Measurements from ENCODE around the gene TAGLN. TPM values are rescaled to one million over a fixed set of nuclear protein-coding genes. Genes with fewer than 3 reads are reported as not detected.

The TAGLN gene
- total RNA-seq, 2 donors from 2014 or later: 228 to 412 TPM

DNA sequence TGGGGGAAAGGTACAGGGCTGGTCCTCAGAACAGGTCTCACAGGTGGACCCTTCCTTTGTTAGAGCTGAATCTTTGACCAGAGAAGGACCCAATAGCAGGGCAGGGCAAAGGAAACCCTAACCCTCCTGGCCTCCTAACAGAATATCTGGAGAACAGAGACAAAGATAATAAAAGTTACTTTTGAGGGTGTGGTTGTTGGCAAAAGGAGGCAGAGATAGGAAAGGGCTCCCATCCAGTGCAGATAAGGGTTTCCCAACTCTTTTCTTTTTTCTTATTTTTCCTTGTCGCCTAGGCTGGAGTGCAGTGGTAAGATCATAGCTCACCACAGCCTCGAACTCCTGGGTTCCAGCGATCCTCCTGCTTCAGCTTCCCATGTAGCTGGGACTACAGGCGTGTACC lies 20.8 kb downstream of the TAGLN start:
- H3K27me3 Mint-ChIP-seq (ENCODE audit: insufficient read depth): no peaks in the 10 kb centered on the region
- H3K9ac ChIP-seq (ENCODE audit: extremely low read depth, low read length, poor library complexity, severe bottlenecking): no peak overlapping the region
- H3K36me3 ChIP-seq (ENCODE audit: control insufficient read depth, insufficient read depth, low read length): peaks cover 73% of the 10 kb centered on the region
- H3K4me1 Mint-ChIP-seq: peaks cover 2% of the 10 kb centered on the region
- H3K9me3 Mint-ChIP-seq: no peaks in the 10 kb centered on the region
- no peak overlapping the region for H3K27ac Mint-ChIP-seq
- WGBS, 2 experiments (ENCODE audit: insufficient coverage in 1 of 2, insufficient read length in 1 of 2): 90 to 94% methylated on average over 4 of the region's 4 CpGs
- no peaks in the 10 kb centered on the region for H3K27me3 ChIP-seq (ENCODE audit: control insufficient read depth, insufficient read depth, low read length, poor library complexity, severe bottlenecking)
- TF ChIP-seq, protein P1, sequence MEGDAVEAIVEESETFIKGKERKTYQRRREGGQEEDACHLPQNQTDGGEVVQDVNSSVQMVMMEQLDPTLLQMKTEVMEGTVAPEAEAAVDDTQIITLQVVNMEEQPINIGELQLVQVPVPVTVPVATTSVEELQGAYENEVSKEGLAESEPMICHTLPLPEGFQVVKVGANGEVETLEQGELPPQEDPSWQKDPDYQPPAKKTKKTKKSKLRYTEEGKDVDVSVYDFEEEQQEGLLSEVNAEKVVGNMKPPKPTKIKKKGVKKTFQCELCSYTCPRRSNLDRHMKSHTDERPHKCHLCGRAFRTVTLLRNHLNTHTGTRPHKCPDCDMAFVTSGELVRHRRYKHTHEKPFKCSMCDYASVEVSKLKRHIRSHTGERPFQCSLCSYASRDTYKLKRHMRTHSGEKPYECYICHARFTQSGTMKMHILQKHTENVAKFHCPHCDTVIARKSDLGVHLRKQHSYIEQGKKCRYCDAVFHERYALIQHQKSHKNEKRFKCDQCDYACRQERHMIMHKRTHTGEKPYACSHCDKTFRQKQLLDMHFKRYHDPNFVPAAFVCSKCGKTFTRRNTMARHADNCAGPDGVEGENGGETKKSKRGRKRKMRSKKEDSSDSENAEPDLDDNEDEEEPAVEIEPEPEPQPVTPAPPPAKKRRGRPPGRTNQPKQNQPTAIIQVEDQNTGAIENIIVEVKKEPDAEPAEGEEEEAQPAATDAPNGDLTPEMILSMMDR (conservative IDR thresholded peaks at IDR 0.05): no peak
- H3K9me3 ChIP-seq (ENCODE audit: control insufficient read depth, low read length): no peaks in the 10 kb centered on the region
- no peaks in the 10 kb centered on the region for H3K4me1 ChIP-seq (ENCODE audit: control insufficient read depth, insufficient read depth, low read length)
- peaks cover 52% of the 10 kb centered on the region for H3K36me3 Mint-ChIP-seq (ENCODE audit: low read depth)
- DNase-seq: no peak
- no peak overlapping the region for H3K4me3 ChIP-seq (ENCODE audit: low read length)
- no peak overlapping the region for H3K4me3 Mint-ChIP-seq
- no peak overlapping the region for H3K27ac ChIP-seq (ENCODE audit: low read depth, low read length)

DNA sequence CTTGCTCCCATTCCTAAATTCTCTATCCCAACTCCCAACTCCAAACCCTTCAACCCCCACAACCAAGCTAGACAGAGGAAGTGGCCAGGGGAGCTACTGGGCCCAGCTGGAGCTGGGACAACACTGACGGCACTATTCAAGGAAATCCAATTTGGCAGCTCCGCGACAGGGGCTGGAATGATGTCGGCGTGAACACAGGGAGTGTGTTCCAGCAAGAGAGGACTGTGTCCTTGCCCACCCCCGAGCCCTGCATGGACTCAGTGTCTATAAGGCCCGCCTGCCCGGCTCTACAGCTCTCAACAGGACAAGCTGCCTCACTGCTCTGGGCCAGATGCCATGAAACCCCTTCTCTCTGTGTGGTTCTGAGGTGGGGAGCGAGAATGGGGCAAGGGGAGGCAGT lies 21.4 kb downstream of the TAGLN start:
- Mint-ChIP-seq H3K4me1 (peaks cover 2% of the 10 kb centered on the region), H3K36me3 (ENCODE audit: low read depth) (peaks cover 56% of the 10 kb centered on the region), H3K4me3 (no peak overlapping the region), H3K27me3 (ENCODE audit: insufficient read depth) (no peaks in the 10 kb centered on the region), H3K9me3 (no peaks in the 10 kb centered on the region), H3K27ac (peak overlapping the region; percentile 15)
- TF ChIP-seq, protein P1 (conservative IDR thresholded peaks at IDR 0.05): no peak
- Histone ChIP-seq H3K9me3 (ENCODE audit: control insufficient read depth, low read length) (no peaks in the 10 kb centered on the region), H3K27me3 (ENCODE audit: control insufficient read depth, insufficient read depth, low read length, poor library complexity, severe bottlenecking) (no peaks in the 10 kb centered on the region), H3K27ac (ENCODE audit: low read depth, low read length) (no peak overlapping the region), H3K36me3 (ENCODE audit: control insufficient read depth, insufficient read depth, low read length) (peaks cover 77% of the 10 kb centered on the region), H3K4me1 (ENCODE audit: control insufficient read depth, insufficient read depth, low read length) (no peaks in the 10 kb centered on the region), H3K4me3 (ENCODE audit: low read length) (no peak overlapping the region), H3K9ac (ENCODE audit: extremely low read depth, low read length, poor library complexity, severe bottlenecking) (no peak overlapping the region)
- DNase-seq: no peak
- WGBS, 2 experiments (ENCODE audit: insufficient coverage in 1 of 2, insufficient read length in 1 of 2): 92 to 95% methylated on average over 8 to 9 of the region's 9 CpGs

DNA sequence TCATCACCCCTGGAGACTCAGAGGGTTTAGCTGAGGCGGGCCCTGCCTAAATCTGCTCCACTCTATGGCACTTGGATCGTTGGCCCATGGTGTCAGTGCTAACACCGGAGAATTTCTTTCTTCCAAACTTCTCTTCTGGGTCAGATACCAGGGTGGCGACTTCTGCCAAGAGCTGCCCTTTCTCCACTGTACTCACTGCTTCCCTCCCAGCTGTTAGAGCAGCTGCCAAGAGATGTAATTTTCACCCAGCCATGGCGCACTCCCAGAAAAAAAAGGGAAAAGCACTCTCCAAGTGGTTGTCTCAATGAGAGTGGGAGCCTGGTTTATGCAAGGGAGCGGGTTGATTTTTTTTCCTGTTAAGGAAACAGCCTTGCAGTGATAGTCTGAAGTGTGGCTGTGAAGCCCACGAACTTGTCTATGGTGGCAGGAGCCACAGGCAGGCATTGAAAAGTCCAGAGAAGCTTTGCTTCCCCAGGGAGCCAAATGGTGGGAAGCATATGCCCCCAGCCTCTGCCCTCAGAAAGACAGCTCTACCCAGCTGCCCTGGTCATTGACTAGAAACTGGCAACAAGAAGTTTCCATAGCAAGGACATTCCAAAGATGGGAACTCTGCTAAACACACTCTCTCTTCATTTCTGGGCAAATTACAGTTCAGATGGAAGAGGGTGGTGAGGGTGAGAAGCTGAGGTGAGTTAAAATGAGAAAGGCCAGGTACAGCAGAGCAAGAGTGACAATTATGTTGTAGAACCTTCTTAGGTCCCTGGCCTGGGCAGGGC lies 22.0 kb downstream of the TAGLN start:
- 90% methylated on average over 6 to 7 of the region's 7 CpGs for WGBS, 2 experiments (ENCODE audit: insufficient coverage in 1 of 2, insufficient read length in 1 of 2)
- peaks cover 2% of the 10 kb centered on the region for H3K4me1 Mint-ChIP-seq
- no peak overlapping the region for H3K4me3 Mint-ChIP-seq
- no peak overlapping the region for H3K27ac ChIP-seq (ENCODE audit: low read depth, low read length)
- H3K9me3 Mint-ChIP-seq: no peaks in the 10 kb centered on the region
- H3K27ac Mint-ChIP-seq: peak overlapping the region; percentile 44
- no peak overlapping the region for H3K9ac ChIP-seq (ENCODE audit: extremely low read depth, low read length, poor library complexity, severe bottlenecking)
- H3K4me3 ChIP-seq (ENCODE audit: low read length): no peak overlapping the region
- no peaks in the 10 kb centered on the region for H3K4me1 ChIP-seq (ENCODE audit: control insufficient read depth, insufficient read depth, low read length)
- H3K27me3 ChIP-seq (ENCODE audit: control insufficient read depth, insufficient read depth, low read length, poor library complexity, severe bottlenecking): no peaks in the 10 kb centered on the region
- TF ChIP-seq, protein P1 (conservative IDR thresholded peaks at IDR 0.05): no peak
- H3K27me3 Mint-ChIP-seq (ENCODE audit: insufficient read depth): no peaks in the 10 kb centered on the region
- no peaks in the 10 kb centered on the region for H3K9me3 ChIP-seq (ENCODE audit: control insufficient read depth, low read length)
- peaks cover 78% of the 10 kb centered on the region for H3K36me3 ChIP-seq (ENCODE audit: control insufficient read depth, insufficient read depth, low read length)
- peaks cover 52% of the 10 kb centered on the region for H3K36me3 Mint-ChIP-seq (ENCODE audit: low read depth)
- no peak for DNase-seq
